ENCODE data around the gene IER3IP1. TPM values are rescaled to one million over a fixed set of nuclear protein-coding genes. Genes with fewer than 3 reads are reported as not detected.
"Not testable (repeated sequence)": the region's sequence is repeated elsewhere in the genome, so short reads cannot be mapped to it uniquely, and the experiment has no call there.

The IER3IP1 gene
- total RNA-seq, 3 donors from 2014 or later, result 14.4 to 17.4 (median 15.6) TPM

GRCh38 chr18:47175283-47175897 is 774 bp downstream of the IER3IP1 start:
- Mint-ChIP-seq H3K9me3 (no peaks in the 10 kb centered on the region), H3K36me3 (ENCODE audit: insufficient read depth) (no peaks in the 10 kb centered on the region), H3K4me1 (ENCODE audit: low read depth) (peaks cover 5% of the 10 kb centered on the region), H3K4me3 (no peak overlapping the region), H3K27me3 (ENCODE audit: low read depth) (peaks cover 2% of the 10 kb centered on the region)
- ATAC-seq (peak in 1 of 2 donors; percentile 3), DNase-seq (no peak)

- Mint-ChIP-seq H3K27me3 (ENCODE audit: low read depth) (peaks cover 2% of the 10 kb centered on the region), H3K36me3 (ENCODE audit: insufficient read depth) (peaks cover 2% of the 10 kb centered on the region), H3K9me3 (no peaks in the 10 kb centered on the region), H3K4me3 (no peak overlapping the region), H3K4me1 (ENCODE audit: low read depth) (peaks cover 7% of the 10 kb centered on the region)
- no peak for DNase-seq
- ATAC-seq, result no peak
Observed at GRCh38 chr18:47174545-47175116, 1.5 kb downstream of the IER3IP1 start.

GRCh38 chr18:47172476-47172875 is 3.7 kb downstream of the IER3IP1 start:
- ATAC-seq, result no peak
- Mint-ChIP-seq H3K9me3 (no peaks in the 10 kb centered on the region), H3K36me3 (ENCODE audit: insufficient read depth) (peaks cover 2% of the 10 kb centered on the region), H3K4me3 (no peak overlapping the region), H3K27me3 (ENCODE audit: low read depth) (peaks cover 2% of the 10 kb centered on the region), H3K4me1 (ENCODE audit: low read depth) (peaks cover 15% of the 10 kb centered on the region)
- no peak for DNase-seq

GRCh38 chr18:47168913-47169312 is 7.3 kb downstream of the IER3IP1 start:
- ATAC-seq (peak; percentile 21 to 37), DNase-seq (no peak)
- no peaks in the 10 kb centered on the region for H3K9me3 Mint-ChIP-seq
- no peaks in the 10 kb centered on the region for H3K27me3 Mint-ChIP-seq (ENCODE audit: low read depth)
- peaks cover 27% of the 10 kb centered on the region for H3K4me1 Mint-ChIP-seq (ENCODE audit: low read depth)
- peaks cover 4% of the 10 kb centered on the region for H3K36me3 Mint-ChIP-seq (ENCODE audit: insufficient read depth)
- no peak overlapping the region for H3K4me3 Mint-ChIP-seq

GRCh38 chr18:47168509-47168908 is 7.7 kb downstream of the IER3IP1 start:
- Mint-ChIP-seq H3K4me1 (ENCODE audit: low read depth) (peaks cover 31% of the 10 kb centered on the region), H3K36me3 (ENCODE audit: insufficient read depth) (peaks cover 6% of the 10 kb centered on the region), H3K27me3 (ENCODE audit: low read depth) (no peaks in the 10 kb centered on the region), H3K4me3 (no peak overlapping the region), H3K9me3 (no peaks in the 10 kb centered on the region)
- no peak for ATAC-seq
- DNase-seq, result no peak

- Mint-ChIP-seq H3K4me3 (no peak overlapping the region), H3K27me3 (ENCODE audit: low read depth) (no peaks in the 10 kb centered on the region)
- ATAC-seq, result no peak
Observed at GRCh38 chr18:47166294-47166693, 9.9 kb downstream of the IER3IP1 start.

GRCh38 chr18:47163241-47163640 is 12.9 kb downstream of the IER3IP1 start:
- ATAC-seq, result peak; percentile 89 to 96
- Mint-ChIP-seq H3K4me3 (no peak overlapping the region), H3K9me3 (no peaks in the 10 kb centered on the region), H3K4me1 (ENCODE audit: low read depth) (peaks cover 33% of the 10 kb centered on the region), H3K36me3 (ENCODE audit: insufficient read depth) (peaks cover 10% of the 10 kb centered on the region), H3K27me3 (ENCODE audit: low read depth) (no peaks in the 10 kb centered on the region)
- no peak for DNase-seq

More at GRCh38 chr18:47166294-47166693, 9.9 kb downstream of the IER3IP1 start:
- DNase-seq, result no peak
- H3K4me1 Mint-ChIP-seq (ENCODE audit: low read depth), result peaks cover 41% of the 10 kb centered on the region
- H3K9me3 Mint-ChIP-seq, result no peaks in the 10 kb centered on the region
- peaks cover 6% of the 10 kb centered on the region for H3K36me3 Mint-ChIP-seq (ENCODE audit: insufficient read depth)

GRCh38 chr18:47160256-47160655 is 15.9 kb downstream of the IER3IP1 start:
- ATAC-seq, result no peak
- H3K4me3 Mint-ChIP-seq, result no peak overlapping the region
- no peaks in the 10 kb centered on the region for H3K9me3 Mint-ChIP-seq
- no peaks in the 10 kb centered on the region for H3K27me3 Mint-ChIP-seq (ENCODE audit: low read depth)
- no peak for DNase-seq
- peaks cover 28% of the 10 kb centered on the region for H3K4me1 Mint-ChIP-seq (ENCODE audit: low read depth)
- peaks cover 20% of the 10 kb centered on the region for H3K36me3 Mint-ChIP-seq (ENCODE audit: insufficient read depth)

GRCh38 chr18:47158404-47158803 is 17.8 kb downstream of the IER3IP1 start:
- peaks cover 14% of the 10 kb centered on the region for H3K4me1 Mint-ChIP-seq (ENCODE audit: low read depth)
- H3K9me3 Mint-ChIP-seq, ATAC-seq: not testable (repeated sequence)

GRCh38 chr18:47151439-47151838 is 24.7 kb downstream of the IER3IP1 start:
- Mint-ChIP-seq H3K4me1 (ENCODE audit: low read depth) (peaks cover 38% of the 10 kb centered on the region), H3K36me3 (ENCODE audit: insufficient read depth) (peaks cover 21% of the 10 kb centered on the region), H3K4me3 (peak overlapping the region; percentile 97), H3K9me3 (no peaks in the 10 kb centered on the region), H3K27me3 (ENCODE audit: low read depth) (no peaks in the 10 kb centered on the region)
- ATAC-seq, result no peak
- DNase-seq, result no peak

More at GRCh38 chr18:47158404-47158803, 17.8 kb downstream of the IER3IP1 start:
- not testable (repeated sequence) for H3K27me3 Mint-ChIP-seq (ENCODE audit: low read depth); DNase-seq; H3K4me3 Mint-ChIP-seq
- H3K36me3 Mint-ChIP-seq (ENCODE audit: insufficient read depth), result peaks cover 29% of the 10 kb centered on the region

GRCh38 chr18:47150824-47151366 is 25.3 kb downstream of the IER3IP1 start:
- ATAC-seq (peak; percentile 25 to 33), DNase-seq (no peak)
- Mint-ChIP-seq H3K36me3 (ENCODE audit: insufficient read depth) (peaks cover 16% of the 10 kb centered on the region), H3K4me1 (ENCODE audit: low read depth) (peaks cover 42% of the 10 kb centered on the region), H3K27me3 (ENCODE audit: low read depth) (no peaks in the 10 kb centered on the region), H3K4me3 (peak overlapping the region; percentile 97), H3K9me3 (no peaks in the 10 kb centered on the region)

GRCh38 chr18:47150029-47150823 is 25.9 kb downstream of the IER3IP1 start, which contains the start of gene HDHD2:
TSS of gene HDHD2 (minus strand) at chr18:47150500. CDS start at chr18:47136439, 14,061 bp downstream.
- peak within 1 kb of the TSS; percentile 97 for H3K4me3 Mint-ChIP-seq
- ATAC-seq, result peak; percentile 88 to 91
- DNase-seq, result peak; percentile 73
- peaks cover 13% of the 10 kb centered on the region for H3K36me3 Mint-ChIP-seq (ENCODE audit: insufficient read depth)
- no peaks in the 10 kb centered on the region for H3K27me3 Mint-ChIP-seq (ENCODE audit: low read depth)
- H3K9me3 Mint-ChIP-seq, result no peaks in the 10 kb centered on the region
- peaks cover 48% of the 10 kb centered on the region for H3K4me1 Mint-ChIP-seq (ENCODE audit: low read depth)

- H3K27me3 Mint-ChIP-seq (ENCODE audit: low read depth), result no peaks in the 10 kb centered on the region
- ATAC-seq (no peak), DNase-seq (no peak)
- H3K9me3 Mint-ChIP-seq, result no peaks in the 10 kb centered on the region
- H3K36me3 Mint-ChIP-seq (ENCODE audit: insufficient read depth), result peaks cover 7% of the 10 kb centered on the region
- peak overlapping the region; percentile 97 for H3K4me3 Mint-ChIP-seq
- H3K4me1 Mint-ChIP-seq (ENCODE audit: low read depth), result peaks cover 52% of the 10 kb centered on the region
Observed at GRCh38 chr18:47149457-47150028, 26.6 kb downstream of the IER3IP1 start.

- peaks cover 5% of the 10 kb centered on the region for H3K36me3 Mint-ChIP-seq (ENCODE audit: insufficient read depth)
- ATAC-seq (no peak), DNase-seq (no peak)
- H3K4me1 Mint-ChIP-seq (ENCODE audit: low read depth), result peaks cover 48% of the 10 kb centered on the region
- H3K4me3 Mint-ChIP-seq, result no peak overlapping the region
- no peaks in the 10 kb centered on the region for H3K27me3 Mint-ChIP-seq (ENCODE audit: low read depth)
- no peaks in the 10 kb centered on the region for H3K9me3 Mint-ChIP-seq
Observed at GRCh38 chr18:47146206-47146605, 30.0 kb downstream of the IER3IP1 start.
